ENCODE results near the gene TOMM20. TPM values are rescaled to one million over a fixed set of nuclear protein-coding genes. Genes with fewer than 3 reads are reported as not detected.

Gene TOMM20
- total RNA-seq, 3 donors from 2014 or later (not counting 1 experiment from before 2014, with no cell fraction given) = 59.5 to 72.3 (median 60.2) TPM

GRCh38 chr1:235102259-235102582 lies 26.4 kb downstream of the TOMM20 start:
- peaks cover 16 to 22% of the 10 kb centered on the region in 2 donors for H3K4me1 Mint-ChIP-seq
- H3K27ac Mint-ChIP-seq = no peak overlapping the region
- no peak for DNase-seq
- Histone ChIP-seq H3K9me3 (ENCODE audit: control insufficient read depth, insufficient read depth, low read length) (no peaks in the 10 kb centered on the region), H3K27ac (ENCODE audit: low read length) (no peak overlapping the region), H3K4me3 (ENCODE audit: low read length) (no peak overlapping the region), H3K4me1 (ENCODE audit: control insufficient read depth, insufficient read depth, low read length) (peaks cover 12% of the 10 kb centered on the region), H3K36me3 (ENCODE audit: control insufficient read depth, insufficient read depth, low read length) (peaks cover 4% of the 10 kb centered on the region), H3K27me3 (ENCODE audit: control insufficient read depth, insufficient read depth, low read length) (peaks cover 3% of the 10 kb centered on the region)
- H3K36me3 Mint-ChIP-seq = no peaks in the 10 kb centered on the region
- no peaks in the 10 kb centered on the region for H3K9me3 Mint-ChIP-seq
- intact Hi-C loops (cut with micrococcal nuclease) = no loop called here
- H3K4me3 Mint-ChIP-seq = no peak overlapping the region
- no peak for TF ChIP-seq CTCF (IDR thresholded peaks at IDR 0.05)
- WGBS (ENCODE audit: insufficient coverage) = 98% methylated on average over 3 of the region's 3 CpGs
- peaks cover 0 to 8% of the 10 kb centered on the region in 2 donors for H3K27me3 Mint-ChIP-seq (ENCODE audit: low read depth in 2 of 2)
- no peak for ATAC-seq

- Mint-ChIP-seq H3K27me3 (ENCODE audit: low read depth in 2 of 2) (peaks cover 0 to 8% of the 10 kb centered on the region in 2 donors), H3K36me3 (no peaks in the 10 kb centered on the region), H3K9me3 (no peaks in the 10 kb centered on the region), H3K4me1 (peaks cover 13 to 17% of the 10 kb centered on the region in 2 donors), H3K4me3 (no peak overlapping the region), H3K27ac (no peak overlapping the region)
- intact Hi-C loops (cut with micrococcal nuclease) = no loop called here
- DNase-seq (no peak), ATAC-seq (no peak)
- H3K9me3 ChIP-seq (ENCODE audit: control insufficient read depth, insufficient read depth, low read length) = no peaks in the 10 kb centered on the region
- H3K36me3 ChIP-seq (ENCODE audit: control insufficient read depth, insufficient read depth, low read length) = no peaks in the 10 kb centered on the region
- no peak overlapping the region for H3K4me3 ChIP-seq (ENCODE audit: low read length)
- H3K27ac ChIP-seq (ENCODE audit: low read length) = no peak overlapping the region
- peaks cover 3% of the 10 kb centered on the region for H3K27me3 ChIP-seq (ENCODE audit: control insufficient read depth, insufficient read depth, low read length)
- TF ChIP-seq CTCF (IDR thresholded peaks at IDR 0.05) = no peak
- peaks cover 12% of the 10 kb centered on the region for H3K4me1 ChIP-seq (ENCODE audit: control insufficient read depth, insufficient read depth, low read length)
- 95% methylated on average over 3 of the region's 5 CpGs for WGBS (ENCODE audit: insufficient coverage)
Measured at GRCh38 chr1:235101558-235102258, 26.9 kb downstream of the TOMM20 start.

GRCh38 chr1:235100194-235100772 lies 28.4 kb downstream of the TOMM20 start:
- Histone ChIP-seq H3K27me3 (ENCODE audit: control insufficient read depth, insufficient read depth, low read length) (peaks cover 3% of the 10 kb centered on the region), H3K4me3 (ENCODE audit: low read length) (no peak overlapping the region), H3K9me3 (ENCODE audit: control insufficient read depth, insufficient read depth, low read length) (no peaks in the 10 kb centered on the region), H3K27ac (ENCODE audit: low read length) (no peak overlapping the region), H3K4me1 (ENCODE audit: control insufficient read depth, insufficient read depth, low read length) (peaks cover 10% of the 10 kb centered on the region), H3K36me3 (ENCODE audit: control insufficient read depth, insufficient read depth, low read length) (no peaks in the 10 kb centered on the region)
- H3K36me3 Mint-ChIP-seq = no peaks in the 10 kb centered on the region
- no peak for TF ChIP-seq CTCF (IDR thresholded peaks at IDR 0.05)
- WGBS (ENCODE audit: insufficient coverage) = 73% methylated on average over 13 of the region's 13 CpGs
- intact Hi-C loops (cut with micrococcal nuclease) = no loop called here
- H3K4me3 Mint-ChIP-seq = no peak overlapping the region
- H3K9me3 Mint-ChIP-seq = no peaks in the 10 kb centered on the region
- no peak overlapping the region for H3K27ac Mint-ChIP-seq
- H3K27me3 Mint-ChIP-seq (ENCODE audit: low read depth in 2 of 2) = peaks cover 0 to 8% of the 10 kb centered on the region in 2 donors
- no peak for DNase-seq
- no peak for ATAC-seq
- peaks cover 13 to 17% of the 10 kb centered on the region in 2 donors for H3K4me1 Mint-ChIP-seq
